ENCODE data around the gene SLC27A5. TPM values are rescaled to one million over a fixed set of nuclear protein-coding genes. Genes with fewer than 3 reads are reported as not detected.

SLC27A5 gene
- total and polyA plus RNA-seq, 11 donors, result 1.8 to 9.1 (median 3.7) TPM

DNA sequence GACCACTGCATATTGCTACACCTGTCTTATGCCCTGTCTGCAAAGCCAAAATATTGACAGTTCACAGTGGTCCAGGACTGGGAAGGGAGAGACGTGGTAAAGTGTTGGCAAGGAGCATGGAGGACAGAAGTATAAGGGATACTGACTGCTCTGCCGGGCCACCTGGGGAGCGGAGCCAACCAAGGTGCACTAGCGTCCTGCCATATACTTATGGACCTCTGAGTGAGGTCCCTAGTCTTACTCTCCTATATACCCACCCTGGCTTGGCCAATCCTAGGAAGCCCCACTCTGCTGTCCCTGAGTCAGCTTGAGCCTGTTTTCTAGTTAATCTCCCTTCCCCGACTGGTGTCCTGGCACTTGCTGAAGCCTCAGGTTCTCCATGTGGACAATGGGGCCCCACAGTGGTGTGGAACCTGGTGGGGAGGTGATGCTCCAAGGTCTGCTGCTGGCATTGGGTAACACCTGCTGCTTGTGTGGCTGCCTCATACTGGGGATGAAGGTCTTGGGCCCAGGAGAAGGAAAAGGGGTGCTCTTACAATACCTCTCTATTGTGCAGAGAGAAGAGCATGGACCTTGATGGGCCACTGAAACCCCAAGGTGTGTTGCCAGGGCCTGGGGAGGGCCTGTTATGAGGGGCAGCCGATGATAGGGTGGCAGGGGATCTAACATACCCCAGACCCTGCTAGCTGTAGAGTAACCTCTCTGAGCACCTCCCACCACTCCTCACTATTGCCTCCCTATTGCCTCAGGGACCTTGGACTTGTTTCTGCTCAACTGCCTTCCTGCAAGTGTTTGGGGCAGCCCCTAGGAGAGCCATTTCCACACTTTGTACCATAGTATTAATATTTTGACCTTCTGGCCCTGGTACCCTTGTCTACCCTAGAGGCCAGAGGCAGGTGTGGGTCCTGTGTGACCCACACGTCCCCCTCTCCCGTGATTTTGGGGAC, 25.3 kb upstream of the SLC27A5 start:
- no peak for DNase-seq
- Histone ChIP-seq H3K27me3 (peaks cover 0 to 20% (median 11%) of the 10 kb centered on the region in 9 donors), H3K27ac (no peak overlapping the region), H3K4me1 (peaks cover 0 to 12% (median 7%) of the 10 kb centered on the region in 12 donors), H3K36me3 (no peaks in the 10 kb centered on the region), H3K9me3 (no peaks in the 10 kb centered on the region), H3K4me3 (no peak overlapping the region)
- TF ChIP-seq POLR2A (IDR thresholded peaks at IDR 0.05), result no peak
- TF ChIP-seq, protein P1, sequence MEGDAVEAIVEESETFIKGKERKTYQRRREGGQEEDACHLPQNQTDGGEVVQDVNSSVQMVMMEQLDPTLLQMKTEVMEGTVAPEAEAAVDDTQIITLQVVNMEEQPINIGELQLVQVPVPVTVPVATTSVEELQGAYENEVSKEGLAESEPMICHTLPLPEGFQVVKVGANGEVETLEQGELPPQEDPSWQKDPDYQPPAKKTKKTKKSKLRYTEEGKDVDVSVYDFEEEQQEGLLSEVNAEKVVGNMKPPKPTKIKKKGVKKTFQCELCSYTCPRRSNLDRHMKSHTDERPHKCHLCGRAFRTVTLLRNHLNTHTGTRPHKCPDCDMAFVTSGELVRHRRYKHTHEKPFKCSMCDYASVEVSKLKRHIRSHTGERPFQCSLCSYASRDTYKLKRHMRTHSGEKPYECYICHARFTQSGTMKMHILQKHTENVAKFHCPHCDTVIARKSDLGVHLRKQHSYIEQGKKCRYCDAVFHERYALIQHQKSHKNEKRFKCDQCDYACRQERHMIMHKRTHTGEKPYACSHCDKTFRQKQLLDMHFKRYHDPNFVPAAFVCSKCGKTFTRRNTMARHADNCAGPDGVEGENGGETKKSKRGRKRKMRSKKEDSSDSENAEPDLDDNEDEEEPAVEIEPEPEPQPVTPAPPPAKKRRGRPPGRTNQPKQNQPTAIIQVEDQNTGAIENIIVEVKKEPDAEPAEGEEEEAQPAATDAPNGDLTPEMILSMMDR (IDR thresholded peaks at IDR 0.05), result no peak
- intact Hi-C loops (cut with DNase I), result no loop called here
- WGBS, 4 donors, result 80 to 91% (median 88%) methylated on average over 8 of the region's 8 CpGs
- ATAC-seq, result no peak

DNA sequence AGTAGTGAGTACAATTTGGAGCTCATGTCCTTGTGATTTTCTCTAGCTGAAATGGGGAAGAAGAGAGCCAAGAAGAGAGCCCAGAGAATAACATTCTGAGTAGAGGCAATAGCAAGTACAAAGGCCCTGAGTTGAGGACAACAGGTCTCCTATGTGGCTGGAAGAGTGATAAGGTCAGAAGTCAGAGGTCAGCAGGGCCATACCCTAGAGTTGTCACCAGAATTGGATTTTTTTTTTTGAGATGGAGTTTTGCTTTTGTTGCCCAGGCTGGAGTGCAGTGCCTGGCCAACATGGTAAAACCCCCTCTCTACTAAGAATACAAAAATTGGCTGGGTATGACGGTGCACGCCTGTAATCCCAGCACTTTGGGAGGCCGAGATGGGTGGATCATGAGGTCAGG, 24.1 kb upstream of the SLC27A5 start:
- DNase-seq, result no peak
- H3K36me3 ChIP-seq, result no peaks in the 10 kb centered on the region
- intact Hi-C loops (cut with DNase I), result no loop called here
- H3K4me3 ChIP-seq, result no peak overlapping the region
- ATAC-seq, result no peak
- peaks cover 0 to 12% (median 7%) of the 10 kb centered on the region in 12 donors for H3K4me1 ChIP-seq
- no peak for TF ChIP-seq POLR2A (IDR thresholded peaks at IDR 0.05)
- TF ChIP-seq, protein P1 (IDR thresholded peaks at IDR 0.05), result no peak
- no peak overlapping the region for H3K27ac ChIP-seq
- H3K9me3 ChIP-seq, result no peaks in the 10 kb centered on the region
- WGBS, 4 donors, result 85 to 96% (median 94%) methylated on average over 3 of the region's 3 CpGs
- peaks cover 0 to 23% (median 11%) of the 10 kb centered on the region in 9 donors for H3K27me3 ChIP-seq

DNA sequence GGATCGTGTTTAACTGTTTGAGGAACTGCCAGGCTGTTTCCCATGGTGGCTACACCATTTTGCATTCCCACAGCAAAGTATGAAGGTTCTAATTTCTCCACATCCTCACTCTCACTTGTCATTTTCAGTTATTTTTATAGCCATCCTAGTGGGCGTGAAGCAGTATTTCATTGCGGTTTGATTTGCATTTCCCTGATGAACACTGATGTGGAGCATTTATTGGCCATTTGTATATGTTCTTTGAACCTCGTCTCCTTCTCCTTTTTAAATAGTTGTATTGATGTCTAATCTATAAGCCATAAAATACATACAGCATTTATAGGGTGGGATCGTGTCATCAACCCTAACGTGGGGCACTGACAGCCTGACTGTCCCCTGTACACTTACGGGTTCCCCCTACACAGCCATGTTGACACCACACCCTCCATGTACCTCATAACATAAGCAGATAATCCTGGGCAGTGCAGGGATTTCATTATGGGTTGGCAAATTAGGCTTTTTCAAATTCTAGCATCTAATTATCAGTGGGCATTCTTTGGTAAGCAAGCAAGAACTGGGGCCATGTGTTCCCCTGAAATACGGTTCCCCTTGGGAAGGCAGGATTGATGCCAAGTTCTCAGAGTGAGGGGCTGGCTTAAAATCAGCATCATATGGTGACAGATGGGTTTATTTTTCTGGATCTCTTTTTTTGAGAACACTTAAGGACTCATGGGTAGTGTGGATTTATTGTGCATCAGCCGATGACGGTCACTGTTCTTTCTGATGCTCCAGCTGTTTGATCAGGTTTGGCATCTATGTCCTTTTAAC, 19.4 kb upstream of the SLC27A5 start:
- intact Hi-C loops (cut with DNase I), result no loop called here
- no peaks in the 10 kb centered on the region for H3K36me3 ChIP-seq
- 65 to 75% (median 70%) methylated on average over 10 of the region's 10 CpGs for WGBS, 4 donors

More for the DNA sequence above, 19.4 kb upstream of the SLC27A5 start:
- H3K4me3 ChIP-seq, result no peak overlapping the region
- H3K27me3 ChIP-seq, result peaks cover 0 to 7% (median 0%) of the 10 kb centered on the region in 9 donors
- no peak overlapping the region for H3K27ac ChIP-seq
- no peaks in the 10 kb centered on the region for H3K9me3 ChIP-seq
- TF ChIP-seq POLR2A (IDR thresholded peaks at IDR 0.05), result no peak
- TF ChIP-seq, protein P1 (IDR thresholded peaks at IDR 0.05), result no peak
- ATAC-seq (no peak), DNase-seq (no peak)
- no peaks in the 10 kb centered on the region for H3K4me1 ChIP-seq

Measured in heart left ventricle (tissue), 16 donors.